BLaER1 (cell line): Measurements from ENCODE around the gene LURAP1L.

ENCODE experiments used
- H3K27ac ChIP-seq: shearing (Covaris generic); formaldehyde crosslinking; 2 replicates; pipeline ENCODE4 v1.8.1; 2022
- H3K27me3 ChIP-seq: shearing (Covaris generic); formaldehyde crosslinking; 2 replicates; pipeline ENCODE4 v1.8.1; 2022
- H3K36me3 ChIP-seq: shearing (Covaris generic); formaldehyde crosslinking; 2 replicates; pipeline ENCODE4 v1.8.1; 2022
- H3K4me1 ChIP-seq: shearing (Covaris generic); formaldehyde crosslinking; 2 replicates; pipeline ENCODE4 v1.8.1; 2022
- H3K4me2 ChIP-seq: shearing (Covaris generic); formaldehyde crosslinking; 2 replicates; pipeline ENCODE4 v1.8.1; 2022
- H3K4me3 ChIP-seq: shearing (Covaris generic); formaldehyde crosslinking; 2 replicates; pipeline ENCODE4 v1.8.1; 2022
- H3K9ac ChIP-seq: shearing (Covaris generic); formaldehyde crosslinking; 2 replicates; pipeline ENCODE4 v1.8.1; 2022
- H3K9me3 ChIP-seq: shearing (Covaris generic); formaldehyde crosslinking; 2 replicates; pipeline ENCODE4 v1.8.1; 2022
- H4K20me1 ChIP-seq: shearing (Covaris generic); formaldehyde crosslinking; 2 replicates; pipeline ENCODE4 v1.8.1; 2022
- Cebpa-rat ChIP-seq: shearing (Covaris generic); IDR thresholded peaks from 2 replicates; pipeline ENCODE4 v1.8.1; 2022

LURAP1L gene

GRCh38 chr9:12808569-12808968, 33.7 kb downstream of the LURAP1L start:
- no peak overlapping the region for H3K9ac ChIP-seq
- H3K4me3 ChIP-seq = no peak overlapping the region
- no peak for TF ChIP-seq Cebpa-rat
- H3K4me1 ChIP-seq = no peaks in the 10 kb centered on the region
- no peak overlapping the region for H3K27ac ChIP-seq
- no peak overlapping the region for H3K4me2 ChIP-seq
- H4K20me1 ChIP-seq = no peaks in the 10 kb centered on the region
- H3K9me3 ChIP-seq = no peaks in the 10 kb centered on the region
- H3K36me3 ChIP-seq = no peaks in the 10 kb centered on the region
- H3K27me3 ChIP-seq = no peaks in the 10 kb centered on the region

GRCh38 chr9:12809720-12810119, 34.9 kb downstream of the LURAP1L start:
- H3K27me3 ChIP-seq = no peaks in the 10 kb centered on the region
- H3K9ac ChIP-seq = no peak overlapping the region
- H3K4me1 ChIP-seq = no peaks in the 10 kb centered on the region
- no peak overlapping the region for H3K4me2 ChIP-seq
- H3K4me3 ChIP-seq = no peak overlapping the region
- no peaks in the 10 kb centered on the region for H3K9me3 ChIP-seq
- no peak overlapping the region for H3K27ac ChIP-seq
- H4K20me1 ChIP-seq = no peaks in the 10 kb centered on the region
- H3K36me3 ChIP-seq = no peaks in the 10 kb centered on the region
- no peak for TF ChIP-seq Cebpa-rat

GRCh38 chr9:12811935-12812334, 37.1 kb downstream of the LURAP1L start:
- no peaks in the 10 kb centered on the region for H3K36me3 ChIP-seq
- H3K9ac ChIP-seq = no peak overlapping the region
- no peak for TF ChIP-seq Cebpa-rat
- no peak overlapping the region for H3K4me2 ChIP-seq
- H3K27me3 ChIP-seq = no peaks in the 10 kb centered on the region
- H4K20me1 ChIP-seq = no peaks in the 10 kb centered on the region
- no peaks in the 10 kb centered on the region for H3K4me1 ChIP-seq
- no peak overlapping the region for H3K27ac ChIP-seq
- no peaks in the 10 kb centered on the region for H3K9me3 ChIP-seq
- H3K4me3 ChIP-seq = no peak overlapping the region

GRCh38 chr9:12812710-12813109, 37.9 kb downstream of the LURAP1L start:
- Histone ChIP-seq H3K9ac (no peak overlapping the region), H4K20me1 (no peaks in the 10 kb centered on the region), H3K36me3 (no peaks in the 10 kb centered on the region), H3K27me3 (no peaks in the 10 kb centered on the region), H3K4me2 (no peak overlapping the region), H3K27ac (no peak overlapping the region), H3K4me1 (no peaks in the 10 kb centered on the region), H3K4me3 (no peak overlapping the region), H3K9me3 (no peaks in the 10 kb centered on the region)
- TF ChIP-seq Cebpa-rat = no peak

GRCh38 chr9:12813533-12813932, 38.7 kb downstream of the LURAP1L start:
- no peaks in the 10 kb centered on the region for H3K36me3 ChIP-seq
- no peak overlapping the region for H3K9ac ChIP-seq
- no peaks in the 10 kb centered on the region for H4K20me1 ChIP-seq
- no peaks in the 10 kb centered on the region for H3K9me3 ChIP-seq
- no peak overlapping the region for H3K4me3 ChIP-seq
- no peak for TF ChIP-seq Cebpa-rat
- no peak overlapping the region for H3K4me2 ChIP-seq
- H3K4me1 ChIP-seq = no peaks in the 10 kb centered on the region
- no peak overlapping the region for H3K27ac ChIP-seq
- no peaks in the 10 kb centered on the region for H3K27me3 ChIP-seq

GRCh38 chr9:12813960-12814876, 39.4 kb downstream of the LURAP1L start:
- H3K9me3 ChIP-seq = no peaks in the 10 kb centered on the region
- H3K9ac ChIP-seq = no peak overlapping the region
- H3K27ac ChIP-seq = no peak overlapping the region
- TF ChIP-seq Cebpa-rat = no peak
- no peaks in the 10 kb centered on the region for H3K36me3 ChIP-seq
- H3K4me2 ChIP-seq = no peak overlapping the region
- H3K4me1 ChIP-seq = no peaks in the 10 kb centered on the region
- H4K20me1 ChIP-seq = no peaks in the 10 kb centered on the region
- H3K27me3 ChIP-seq = no peaks in the 10 kb centered on the region
- H3K4me3 ChIP-seq = no peak overlapping the region

GRCh38 chr9:12814877-12815237, 40.0 kb downstream of the LURAP1L start:
- no peaks in the 10 kb centered on the region for H3K36me3 ChIP-seq
- no peaks in the 10 kb centered on the region for H3K9me3 ChIP-seq
- no peak overlapping the region for H3K27ac ChIP-seq
- H3K4me3 ChIP-seq = no peak overlapping the region
- no peak overlapping the region for H3K4me2 ChIP-seq
- H4K20me1 ChIP-seq = no peaks in the 10 kb centered on the region
- no peak overlapping the region for H3K9ac ChIP-seq
- no peak for TF ChIP-seq Cebpa-rat
- H3K27me3 ChIP-seq = no peaks in the 10 kb centered on the region
- no peaks in the 10 kb centered on the region for H3K4me1 ChIP-seq

GRCh38 chr9:12815888-12816287, 41.1 kb downstream of the LURAP1L start:
- H3K27me3 ChIP-seq = no peaks in the 10 kb centered on the region
- no peaks in the 10 kb centered on the region for H3K9me3 ChIP-seq
- no peak for TF ChIP-seq Cebpa-rat
- no peak overlapping the region for H3K4me3 ChIP-seq
- no peaks in the 10 kb centered on the region for H4K20me1 ChIP-seq
- H3K9ac ChIP-seq = no peak overlapping the region
- H3K4me1 ChIP-seq = no peaks in the 10 kb centered on the region
- H3K36me3 ChIP-seq = no peaks in the 10 kb centered on the region
- H3K4me2 ChIP-seq = no peak overlapping the region
- H3K27ac ChIP-seq = no peak overlapping the region

- no peak overlapping the region for H3K9ac ChIP-seq
- H3K36me3 ChIP-seq = no peaks in the 10 kb centered on the region
- H3K27me3 ChIP-seq = no peaks in the 10 kb centered on the region
- no peak overlapping the region for H3K27ac ChIP-seq
- H3K9me3 ChIP-seq = no peaks in the 10 kb centered on the region
- no peak overlapping the region for H3K4me2 ChIP-seq
- H3K4me1 ChIP-seq = no peaks in the 10 kb centered on the region
- TF ChIP-seq Cebpa-rat = no peak
- no peaks in the 10 kb centered on the region for H4K20me1 ChIP-seq
- no peak overlapping the region for H3K4me3 ChIP-seq
These were observed 41.9 kb downstream of the LURAP1L start for GRCh38 chr9:12816656-12817101.

GRCh38 chr9:12817702-12818101, 42.9 kb downstream of the LURAP1L start:
- H4K20me1 ChIP-seq = no peaks in the 10 kb centered on the region
- no peak overlapping the region for H3K27ac ChIP-seq
- H3K4me2 ChIP-seq = no peak overlapping the region
- no peak overlapping the region for H3K4me3 ChIP-seq
- H3K9ac ChIP-seq = no peak overlapping the region
- no peaks in the 10 kb centered on the region for H3K27me3 ChIP-seq
- no peaks in the 10 kb centered on the region for H3K36me3 ChIP-seq
- no peaks in the 10 kb centered on the region for H3K9me3 ChIP-seq
- H3K4me1 ChIP-seq = no peaks in the 10 kb centered on the region
- no peak for TF ChIP-seq Cebpa-rat
